NCI-H774 (cell line): ENCODE data around the gene MTMR8.
"Not testable (repeated sequence)": the region's sequence is repeated elsewhere in the genome, so short reads cannot be mapped to it uniquely, and the experiment has no call there.

Source experiments
- DNase-seq: peaks from one replicate; lab custom pipeline; 2025; lab: John Stamatoyannopoulos, UW

MTMR8 gene

GRCh38 chrX:64394874-64395567 is at the start of gene MTMR8:
MTMR8 (minus strand) TSS chrX:64395452; CDS start chrX:64395363, 89 bp downstream.
- peak; percentile 3 for DNase-seq

DNA sequence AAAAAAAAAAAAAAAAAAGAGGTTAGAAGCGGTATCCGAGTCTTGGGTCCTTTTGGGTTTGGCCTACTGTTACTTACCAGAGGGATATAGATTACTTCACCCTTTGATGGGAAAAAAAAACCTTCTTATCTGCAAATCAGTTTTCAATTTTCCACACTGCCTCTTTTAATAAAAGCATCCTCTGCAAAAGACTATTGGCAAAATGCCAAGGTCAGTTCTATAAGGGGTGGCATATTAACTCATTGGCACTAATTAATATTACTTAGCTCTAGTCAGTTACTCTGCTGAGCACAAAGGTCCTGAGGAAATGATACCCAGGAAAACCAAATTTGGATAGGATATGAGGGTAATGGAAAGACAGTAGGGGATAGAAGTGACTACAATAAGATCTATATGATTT is 44.3 kb upstream of the MTMR8 start:
- DNase-seq, result no peak

DNA sequence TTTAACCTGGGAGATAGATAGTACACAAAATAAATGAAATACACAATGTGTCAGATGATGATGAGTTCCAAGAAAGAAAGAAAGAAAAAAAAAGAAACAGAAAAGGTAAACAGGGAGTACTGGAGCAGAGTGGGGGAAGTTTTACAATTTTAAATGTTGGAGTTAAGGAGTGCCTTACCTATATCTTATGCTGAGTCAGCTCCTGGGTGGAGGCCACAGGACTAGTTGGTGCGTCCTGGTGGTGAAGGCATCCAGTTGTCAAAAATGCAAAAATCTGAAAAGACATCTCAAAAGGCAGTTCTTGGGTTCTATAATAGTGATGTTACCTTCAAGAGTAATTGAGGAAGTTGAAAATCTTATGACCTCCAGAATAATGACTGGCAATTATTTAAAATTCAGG is 42.4 kb upstream of the MTMR8 start:
- no peak for DNase-seq

DNA sequence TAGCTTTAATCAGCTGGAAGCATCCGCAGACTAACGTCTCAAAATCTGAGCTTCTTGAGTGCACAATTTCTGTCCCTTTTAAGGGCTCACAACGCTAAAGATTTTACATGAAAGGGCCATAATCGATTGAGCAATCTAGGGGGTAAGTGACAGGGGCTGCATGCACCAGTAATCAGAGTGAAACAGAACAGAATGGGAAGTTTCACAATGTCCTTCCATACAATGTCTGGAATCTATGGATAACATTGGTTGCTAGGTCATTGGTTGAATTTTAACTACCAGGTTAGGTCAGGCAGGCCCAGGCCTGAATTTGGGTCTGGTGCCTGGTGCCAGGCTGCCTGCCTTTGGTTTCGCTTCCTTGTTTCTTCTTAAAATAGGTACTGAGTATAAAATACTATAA is 42.0 kb upstream of the MTMR8 start:
- no peak for DNase-seq

- no peak for DNase-seq
These were observed 33.1 kb upstream of the MTMR8 start for GRCh38 chrX:64428371-64428770.

GRCh38 chrX:64427787-64428186 is 32.5 kb upstream of the MTMR8 start:
- DNase-seq, result no peak

DNA sequence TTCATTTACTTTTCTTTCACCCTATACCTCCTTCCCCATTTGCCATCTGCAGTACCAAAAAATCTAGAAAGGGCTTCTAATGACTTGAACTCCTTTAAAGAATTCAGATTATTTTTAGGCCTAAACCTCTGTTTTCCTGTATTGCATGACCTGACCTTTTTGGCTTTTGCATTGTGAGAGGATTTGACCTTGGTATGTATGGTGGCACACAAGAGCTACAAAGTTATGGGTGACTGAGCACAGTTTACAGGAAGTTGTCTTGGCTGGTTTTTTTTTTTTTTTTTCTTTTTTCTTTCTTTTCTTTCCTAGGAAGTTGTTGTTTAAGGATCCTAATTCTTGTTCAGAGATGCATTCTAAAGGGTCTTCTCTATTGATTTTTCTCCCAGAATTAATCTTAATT is 32.0 kb upstream of the MTMR8 start:
- DNase-seq, result no peak

GRCh38 chrX:64409730-64410129 is 14.5 kb upstream of the MTMR8 start:
- not testable (repeated sequence) for DNase-seq

- DNase-seq, result no peak
These were observed 2.8 kb upstream of the MTMR8 start for GRCh38 chrX:64398088-64398487.

- DNase-seq, result no peak
These were observed 297 bp upstream of the MTMR8 start for GRCh38 chrX:64395568-64395929.

DNA sequence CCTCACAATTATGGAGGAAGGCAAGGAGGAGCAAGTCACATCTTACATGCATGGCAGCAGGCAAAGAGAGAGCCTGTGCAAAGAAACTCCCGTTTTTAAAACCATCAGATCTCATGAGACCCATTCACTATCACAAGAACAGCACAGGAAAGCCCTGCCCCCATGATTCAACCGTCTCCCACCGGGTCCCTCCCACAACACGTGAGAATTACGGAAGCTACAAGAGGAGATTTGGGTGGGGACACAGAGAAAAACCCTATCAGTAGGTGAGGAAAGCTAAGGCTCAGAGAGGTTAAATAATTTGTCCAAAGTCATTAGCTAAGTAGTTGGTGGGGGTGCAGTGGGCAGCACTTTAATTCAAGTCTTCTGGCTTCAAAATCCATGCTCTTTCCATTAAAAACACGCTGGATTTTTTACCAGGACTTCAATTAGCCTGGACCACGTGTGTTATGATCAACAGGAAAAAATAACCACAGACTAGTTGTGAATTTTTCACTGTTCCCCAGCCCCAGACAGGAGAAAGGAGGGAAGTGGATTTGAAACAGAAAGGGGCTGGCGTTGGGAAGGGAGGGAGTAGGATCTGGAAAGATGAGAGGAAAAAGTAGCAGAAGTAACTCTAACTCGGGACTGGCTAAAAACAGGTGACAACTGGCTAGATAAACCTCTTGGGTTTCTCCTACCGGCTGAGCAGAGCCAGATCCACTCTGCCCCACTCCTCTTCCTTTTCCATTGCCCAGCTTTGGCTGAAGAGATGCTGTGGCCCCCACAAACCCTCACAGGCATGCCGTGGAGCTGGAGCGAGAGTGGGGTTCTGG is 986 bp downstream of the MTMR8 start:
- no peak for DNase-seq

- no peak for DNase-seq
These were observed 5.8 kb downstream of the MTMR8 start for GRCh38 chrX:64389489-64389888.

- not testable (repeated sequence) for DNase-seq
These were observed 14.5 kb downstream of the MTMR8 start for GRCh38 chrX:64380789-64381188.

DNA sequence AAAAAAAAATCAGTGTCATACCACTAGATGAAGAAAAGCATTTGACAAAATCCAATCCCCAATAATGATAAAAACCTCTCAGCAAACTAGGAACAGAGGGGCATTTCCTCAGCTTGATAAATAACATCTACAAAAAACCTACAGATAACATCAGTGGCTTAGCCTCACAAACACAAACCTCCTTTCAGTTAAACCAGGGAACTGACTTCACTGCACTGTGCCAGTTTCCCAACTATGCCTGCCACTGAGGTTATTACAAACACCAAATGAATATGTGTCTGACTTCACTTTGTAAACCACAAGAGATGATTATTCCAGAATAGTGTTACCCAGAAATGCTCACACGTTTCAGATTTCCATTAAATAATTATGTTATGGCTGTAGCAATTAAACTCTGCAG is 15.3 kb downstream of the MTMR8 start:
- DNase-seq, result no peak

GRCh38 chrX:64377753-64378152 is 17.5 kb downstream of the MTMR8 start:
- DNase-seq, result no peak

GRCh38 chrX:64352081-64352480 is 43.2 kb downstream of the MTMR8 start:
- no peak for DNase-seq

GRCh38 chrX:64350521-64350920 is 44.7 kb downstream of the MTMR8 start:
- no peak for DNase-seq

GRCh38 chrX:64350047-64350446 is 45.2 kb downstream of the MTMR8 start:
- DNase-seq, result no peak

DNA sequence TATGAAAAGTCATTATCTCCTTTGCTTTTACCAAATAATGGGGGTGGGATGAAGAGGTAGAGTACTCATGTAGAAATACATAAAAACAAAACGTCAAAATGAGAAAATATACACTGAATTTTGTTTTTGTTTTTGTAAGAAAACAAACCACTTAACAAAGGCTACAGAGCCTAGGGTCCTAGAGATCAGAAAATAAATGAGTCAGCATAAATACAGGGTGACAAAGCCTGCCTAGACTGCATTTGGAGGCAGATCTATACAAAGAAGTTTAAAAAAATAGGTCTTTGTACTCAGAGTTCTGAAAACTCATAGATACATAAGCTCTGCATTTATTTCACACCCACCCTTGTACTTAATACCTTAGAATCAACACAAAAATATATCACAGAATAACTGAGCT is 52.4 kb downstream of the MTMR8 start:
- DNase-seq, result no peak

- no peak for DNase-seq
These were observed 57.0 kb downstream of the MTMR8 start for GRCh38 chrX:64338296-64338695.

- no peak for DNase-seq
These were observed 60.8 kb downstream of the MTMR8 start for GRCh38 chrX:64334467-64334866.

- DNase-seq, result no peak
These were observed 65.0 kb downstream of the MTMR8 start for GRCh38 chrX:64330284-64330683.

GRCh38 chrX:64321507-64321906 is 73.7 kb downstream of the MTMR8 start:
- no peak for DNase-seq

DNA sequence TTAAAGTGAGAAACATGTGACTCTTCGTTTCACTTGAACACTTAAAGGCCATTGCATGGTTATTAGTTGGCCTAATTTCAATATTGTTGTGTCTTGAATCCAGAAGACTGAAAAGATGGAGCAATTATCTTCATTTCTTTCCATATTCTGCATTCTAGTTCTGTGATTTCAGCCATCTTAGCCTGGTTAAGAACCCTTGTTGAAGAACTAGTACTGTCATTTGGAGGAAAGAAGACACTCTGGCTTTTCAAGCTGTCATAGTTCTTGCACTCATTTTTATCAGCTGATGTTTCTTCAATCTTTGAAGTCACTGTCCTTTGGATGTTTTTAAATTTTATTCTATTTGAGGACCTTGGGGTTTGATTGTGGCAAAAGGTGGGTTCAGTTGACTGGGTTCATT is 81.6 kb downstream of the MTMR8 start:
- DNase-seq, result no peak
